ENCODE measurements around the gene DGCR6L. TPM values are rescaled to one million over a fixed set of nuclear protein-coding genes. Genes with fewer than 3 reads are reported as not detected.
"Not testable (repeated sequence)": the region's sequence is repeated elsewhere in the genome, so short reads cannot be mapped to it uniquely, and the experiment has no call there.

The DGCR6L gene
- total RNA-seq, 1 donor from 2014 or later, result 39.8 TPM

GRCh38 chr22:20275836-20276235, 44.0 kb downstream of the DGCR6L start:
- no peaks in the 10 kb centered on the region for H3K27me3 ChIP-seq
- no peaks in the 10 kb centered on the region for H3K9me3 ChIP-seq
- H3K4me1 ChIP-seq, result peaks cover 3% of the 10 kb centered on the region
- H3K4me3 ChIP-seq, result no peak overlapping the region
- DNase-seq (ENCODE audit: extremely low spot score in 2 of 2), result no peak
- TF ChIP-seq POLR2AphosphoS5 (IDR thresholded peaks at IDR 0.05; ENCODE audit: insufficient read depth in 1 of 2, low read depth in 1 of 2) (no peak), POLR2A (IDR thresholded peaks at IDR 0.05) (no peak), CTCF (IDR thresholded peaks at IDR 0.05) (no peak)
- no peaks in the 10 kb centered on the region for H3K36me3 ChIP-seq
- intact Hi-C loops (cut with DNase I), result no loop called here
- H3K27ac ChIP-seq, result no peak overlapping the region

GRCh38 chr22:20275325-20275724, 44.5 kb downstream of the DGCR6L start:
- H3K36me3 ChIP-seq; H3K27ac ChIP-seq; DNase-seq (ENCODE audit: extremely low spot score in 2 of 2); H3K4me3 ChIP-seq; H3K9me3 ChIP-seq; H3K4me1 ChIP-seq; H3K27me3 ChIP-seq; intact Hi-C loops (cut with DNase I): not testable (repeated sequence)

- H3K27me3 ChIP-seq, result not testable (repeated sequence)
Observed at GRCh38 chr22:20274374-20274773, 45.5 kb downstream of the DGCR6L start.

GRCh38 chr22:20273758-20274181, 46.1 kb downstream of the DGCR6L start:
- TF ChIP-seq CTCF (IDR thresholded peaks at IDR 0.05) (no peak), POLR2AphosphoS5 (IDR thresholded peaks at IDR 0.05; ENCODE audit: insufficient read depth in 1 of 2, low read depth in 1 of 2) (no peak), POLR2A (IDR thresholded peaks at IDR 0.05) (no peak)
- H3K4me1 ChIP-seq, result peaks cover 3% of the 10 kb centered on the region
- no peak for DNase-seq (ENCODE audit: extremely low spot score in 2 of 2)
- H3K4me3 ChIP-seq, result no peak overlapping the region
- no peaks in the 10 kb centered on the region for H3K9me3 ChIP-seq
- intact Hi-C loops (cut with DNase I), result no loop called here
- H3K27ac ChIP-seq, result no peak overlapping the region
- no peaks in the 10 kb centered on the region for H3K36me3 ChIP-seq
- no peaks in the 10 kb centered on the region for H3K27me3 ChIP-seq

More at GRCh38 chr22:20274374-20274773, 45.5 kb downstream of the DGCR6L start:
- H3K9me3 ChIP-seq; H3K27ac ChIP-seq; H3K36me3 ChIP-seq; H3K4me3 ChIP-seq; intact Hi-C loops (cut with DNase I); DNase-seq (ENCODE audit: extremely low spot score in 2 of 2); H3K4me1 ChIP-seq: not testable (repeated sequence)

- TF ChIP-seq POLR2AphosphoS5 (IDR thresholded peaks at IDR 0.05; ENCODE audit: insufficient read depth in 1 of 2, low read depth in 1 of 2), result no peak
- TF ChIP-seq CTCF (IDR thresholded peaks at IDR 0.05), result no peak
- TF ChIP-seq POLR2A (IDR thresholded peaks at IDR 0.05), result no peak
- no peaks in the 10 kb centered on the region for H3K36me3 ChIP-seq
- intact Hi-C loops (cut with DNase I), result no loop called here
Observed at GRCh38 chr22:20272700-20273099, 47.2 kb downstream of the DGCR6L start.

DNA sequence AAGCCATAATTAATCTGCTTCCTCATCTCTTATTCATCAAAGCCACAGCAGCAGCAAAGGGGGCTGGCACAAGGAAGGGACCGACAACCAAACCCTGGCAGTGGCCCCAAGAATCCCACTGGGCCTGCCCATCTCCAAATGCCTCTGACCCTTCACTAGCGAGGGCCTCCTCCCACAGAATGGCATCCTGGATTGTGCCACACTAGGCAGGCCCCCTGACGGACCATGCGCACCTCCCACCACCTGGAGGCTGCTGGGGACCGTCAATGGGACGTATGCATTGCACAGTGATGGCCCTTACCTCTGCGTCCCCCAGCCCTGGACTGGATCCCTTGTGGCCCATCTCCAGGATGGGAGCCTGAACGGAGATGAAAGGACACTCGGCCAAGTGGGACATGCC, 47.7 kb downstream of the DGCR6L start:
- H3K27me3 ChIP-seq, result no peaks in the 10 kb centered on the region
- no peaks in the 10 kb centered on the region for H3K36me3 ChIP-seq
- no peaks in the 10 kb centered on the region for H3K9me3 ChIP-seq
- TF ChIP-seq POLR2A (IDR thresholded peaks at IDR 0.05), result no peak
- TF ChIP-seq POLR2AphosphoS5 (IDR thresholded peaks at IDR 0.05; ENCODE audit: insufficient read depth in 1 of 2, low read depth in 1 of 2), result no peak
- no peak for TF ChIP-seq CTCF (IDR thresholded peaks at IDR 0.05)
- H3K4me3 ChIP-seq, result no peak overlapping the region
- intact Hi-C loops (cut with DNase I), result no loop called here
- peaks cover 10% of the 10 kb centered on the region for H3K4me1 ChIP-seq
- H3K27ac ChIP-seq, result no peak overlapping the region
- no peak for DNase-seq (ENCODE audit: extremely low spot score in 2 of 2)

More at GRCh38 chr22:20272700-20273099, 47.2 kb downstream of the DGCR6L start:
- Histone ChIP-seq H3K9me3 (no peaks in the 10 kb centered on the region), H3K27me3 (no peaks in the 10 kb centered on the region), H3K27ac (no peak overlapping the region), H3K4me3 (no peak overlapping the region), H3K4me1 (peaks cover 4% of the 10 kb centered on the region)
- no peak for DNase-seq (ENCODE audit: extremely low spot score in 2 of 2)
